GM12878 (cell line): ENCODE measurements around the gene MBD3. TPM values are rescaled to one million over a fixed set of nuclear protein-coding genes. Genes with fewer than 3 reads are reported as not detected.

Experiments
- ATAC-seq: fragments of 200-7000 bp; cut with Tn5 transposase; 3 replicates; pipeline ENCODE4 v1.9.1; 2020; ENCODE audit warnings: mild to moderate bottlenecking, moderate library complexity
- BruUV-seq: library from RNA; stranded (reverse); fragments of 400-500 nt; replicated peaks from 2 replicates; lab custom pipeline; 2021; lab: Mats Ljungman, UMichigan
- CTCF ChIA-PET: fragments of 300-600 bp; sonication (Branson Sonifier 250); formaldehyde crosslinking; extraction: SDS; loops from one replicate; lab custom pipeline; 2021; ENCODE audit warnings: inconsistent platforms; lab: Yijun Ruan, JAX
- POLR2A ChIA-PET: fragments of 350-600 bp; formaldehyde crosslinking; extraction: SDS; loops from one replicate; lab custom pipeline; 2021; ENCODE audit warnings: inconsistent platforms; lab: Charles Lee
- RAD21 ChIA-PET: fragments of 300-600 bp; sonication (Branson Sonifier 250); formaldehyde crosslinking; loops from one replicate; lab custom pipeline; 2023; ENCODE audit warnings: antibody characterized with exemption; ENCODE audit not compliant: unreplicated experiment; lab: Charles Lee
- SMC1A ChIA-PET: fragments of 300-600 bp; sonication (Branson Sonifier 250); formaldehyde crosslinking; loops from one replicate; lab custom pipeline; 2023; ENCODE audit not compliant: unreplicated experiment, uncharacterized antibody; lab: Charles Lee
- DNase-seq: peaks from one replicate; pipeline ENCODE4 v3.0.0-alpha.2; 2011; ENCODE audit warnings: low read depth, low spot score
- FAIRE-seq: peaks from 3 replicates; lab custom pipeline; 2011; peaks lifted over from hg19 to GRCh38; lab: Jason Lieb, UNC
- H2AFZ ChIP-seq: 2 replicates; pipeline ENCODE4 v1.6.0; 2011; ENCODE audit warnings: low read depth, low read length, control low read depth; ENCODE audit not compliant: control insufficient read depth
- H3K27ac ChIP-seq: 2 replicates; pipeline ENCODE4 v1.5.1; 2011; ENCODE audit warnings: control low read depth; ENCODE audit not compliant: control insufficient read depth, insufficient read depth
- H3K27me3 ChIP-seq, 2 experiments: replicated peaks in 1 of 2; 2 replicates each; pipeline versions ENCODE4 v1.6.0 to v1.6.1; 2011; ENCODE audit warnings: low read length in 1 of 2; ENCODE audit not compliant: control insufficient read depth in 2 of 2, insufficient read depth in 2 of 2
- H3K36me3 ChIP-seq, 2 experiments: 2 replicates each; pipeline ENCODE4 v1.5.1; 2011; ENCODE audit warnings: low read length in 1 of 2; ENCODE audit not compliant: control insufficient read depth in 2 of 2, insufficient read depth in 2 of 2
- H3K4me1 ChIP-seq: 2 replicates; pipeline ENCODE4 v1.6.1; 2011; ENCODE audit warnings: mild to moderate bottlenecking, low read length, moderate library complexity, mixed read lengths; ENCODE audit not compliant: control insufficient read depth, insufficient read depth
- H3K4me2 ChIP-seq: 2 replicates; pipeline ENCODE4 v1.6.0; 2011; ENCODE audit warnings: control low read depth; ENCODE audit not compliant: control insufficient read depth, insufficient read depth
- H3K4me3 ChIP-seq: fragments of 200-600 bp; sonication (generic); 2 replicates; pipeline ENCODE4 v1.5.1; 2016
- H3K79me2 ChIP-seq: 2 replicates; pipeline ENCODE4 v1.6.0; 2011; ENCODE audit warnings: low read length; ENCODE audit not compliant: control insufficient read depth, insufficient read depth
- H3K9ac ChIP-seq: 2 replicates; pipeline ENCODE4 v1.8.0; 2011; ENCODE audit warnings: low read length, control low read depth, mixed read lengths; ENCODE audit not compliant: control insufficient read depth, insufficient read depth
- H3K9me3 ChIP-seq: replicated peaks from 3 replicates; pipeline ENCODE4 v1.5.1; 2011; ENCODE audit warnings: mild to moderate bottlenecking, low read length; ENCODE audit not compliant: control insufficient read depth, insufficient read depth
- H4K20me1 ChIP-seq: 2 replicates; pipeline ENCODE4 v1.6.0; 2011; ENCODE audit not compliant: control insufficient read depth, insufficient read depth
- EGR1 ChIP-seq, 2 experiments: IDR thresholded peaks; 1 replicate in 1 of 2; 2 replicates in 1 of 2; pipeline ENCODE4 v1.6.1; 2011 to 2012; ENCODE audit warnings: low read depth in 2 of 2, low read length in 2 of 2, borderline replicate concordance in 1 of 2, mild to moderate bottlenecking in 1 of 2, moderate library complexity in 1 of 2
- POLR2A ChIP-seq: IDR thresholded peaks from 2 replicates; pipeline ENCODE4 v1.6.1; 2011; ENCODE audit warnings: low read depth, mild to moderate bottlenecking, low read length
- WGBS: methylation state at CpG from one replicate; pipeline ENCODE4 v1.1.6; 2016; ENCODE audit warnings: low lambda C conversion rate; ENCODE audit not compliant: insufficient replicate concordance, insufficient coverage; ENCODE audit errors: missing lambda C conversion rate; 5-methylcytosine and 5-hydroxymethylcytosine counted together
- in situ Hi-C: fragments of 300-500 bp; cut with MboI; formaldehyde crosslinking; loops from 9 replicates; pipeline ENCODE4 v1.14.3; 2018; ENCODE audit warnings: mixed read lengths
- intact Hi-C: fragments of 100-400 bp; cut with micrococcal nuclease; formaldehyde crosslinking; loops from one replicate; pipeline ENCODE4 v1.14.2; 2022; ENCODE audit not compliant: unreplicated experiment
- polyA plus RNA-seq, 11 experiments: library from polyadenylated mRNA; depleted of rRNA in 4 of 11; unstranded in 6 of 11; stranded (reverse) in 5 of 11; fragments of >200 nt; fragmentation: Nextera tagmentation in 4 of 11; fragmentation: Illumina TruSeq in 1 of 11; extraction: Ambion mirVana in 4 of 11; extraction: Trizol in 1 of 11; gene quantifications; 1 replicate in 1 of 11; 2 replicates in 10 of 11; pipeline versions ENCODE4 v1.2.1 to v1.2.3, GENCODE V29; 2011 to 2016; ENCODE audit warnings: inconsistent platforms in 2 of 11, missing spikeins in 2 of 11, low read depth in 1 of 11
- total RNA-seq, 4 experiments: library from RNA; depleted of rRNA in 3 of 4; stranded (reverse); fragments of >200 nt in 3 of 4; fragmentation: Illumina TruSeq in 1 of 4; extraction: Trizol in 1 of 4; gene quantifications; 2 replicates each; pipeline versions ENCODE4 v1.2.1 to v1.2.3, GENCODE V29; 2013 to 2021
- TF ChIP-seq, protein P1 (sequence below): fragments of 450-650 bp; IDR thresholded peaks from 2 replicates; pipeline ENCODE4 v1.6.1; 2017; ENCODE audit warnings: mild to moderate bottlenecking, moderate library complexity

The MBD3 gene
- total and polyA plus RNA-seq, 10 of the 15 experiments (the other 5 are each of a cell fraction or from before 2014, with no cell fraction given), result 0.13 to 107 (median 21.9) TPM

DNA sequence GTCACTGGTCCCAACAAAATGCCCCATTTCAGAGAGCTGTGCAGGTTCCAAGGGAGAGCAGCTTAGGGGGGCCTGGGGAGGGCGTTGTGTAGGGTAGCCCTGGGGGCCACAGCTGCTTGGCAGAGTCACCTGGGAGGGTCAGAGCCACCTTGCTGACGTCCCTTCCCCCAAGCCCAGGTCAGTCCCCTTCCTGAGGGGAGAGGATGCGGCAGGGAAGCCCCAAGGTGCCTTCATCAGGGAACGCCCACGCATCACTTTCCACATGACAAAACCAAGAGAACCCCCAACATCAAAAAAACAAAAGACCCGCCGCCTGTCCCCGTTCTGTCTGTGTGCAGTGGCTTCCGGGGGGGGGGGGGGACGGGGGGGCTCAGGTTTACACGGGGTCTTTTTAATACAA, 17.9 kb upstream of the MBD3 start:
- no TSS peak for BruUV-seq
- no peak overlapping the region for H3K4me2 ChIP-seq
- no peak overlapping the region for H3K4me3 ChIP-seq
- no peak overlapping the region for H3K9ac ChIP-seq
- H3K9me3 ChIP-seq, result no peaks in the 10 kb centered on the region
- no peaks in the 10 kb centered on the region for H3K79me2 ChIP-seq
- ChIA-PET RAD21 (no interaction called here), CTCF (no interaction called here), SMC1A (no interaction called here), POLR2A (no interaction called here)
- FAIRE-seq, result no peak
- no peak for DNase-seq
- no peak for ATAC-seq
- no peak overlapping the region for H3K27ac ChIP-seq
- in situ Hi-C loops, result no loop called here
- no peaks in the 10 kb centered on the region for H3K27me3 ChIP-seq
- peaks cover 5% of the 10 kb centered on the region for H3K4me1 ChIP-seq
- no peak overlapping the region for H2AFZ ChIP-seq
- TF ChIP-seq, protein P1, sequence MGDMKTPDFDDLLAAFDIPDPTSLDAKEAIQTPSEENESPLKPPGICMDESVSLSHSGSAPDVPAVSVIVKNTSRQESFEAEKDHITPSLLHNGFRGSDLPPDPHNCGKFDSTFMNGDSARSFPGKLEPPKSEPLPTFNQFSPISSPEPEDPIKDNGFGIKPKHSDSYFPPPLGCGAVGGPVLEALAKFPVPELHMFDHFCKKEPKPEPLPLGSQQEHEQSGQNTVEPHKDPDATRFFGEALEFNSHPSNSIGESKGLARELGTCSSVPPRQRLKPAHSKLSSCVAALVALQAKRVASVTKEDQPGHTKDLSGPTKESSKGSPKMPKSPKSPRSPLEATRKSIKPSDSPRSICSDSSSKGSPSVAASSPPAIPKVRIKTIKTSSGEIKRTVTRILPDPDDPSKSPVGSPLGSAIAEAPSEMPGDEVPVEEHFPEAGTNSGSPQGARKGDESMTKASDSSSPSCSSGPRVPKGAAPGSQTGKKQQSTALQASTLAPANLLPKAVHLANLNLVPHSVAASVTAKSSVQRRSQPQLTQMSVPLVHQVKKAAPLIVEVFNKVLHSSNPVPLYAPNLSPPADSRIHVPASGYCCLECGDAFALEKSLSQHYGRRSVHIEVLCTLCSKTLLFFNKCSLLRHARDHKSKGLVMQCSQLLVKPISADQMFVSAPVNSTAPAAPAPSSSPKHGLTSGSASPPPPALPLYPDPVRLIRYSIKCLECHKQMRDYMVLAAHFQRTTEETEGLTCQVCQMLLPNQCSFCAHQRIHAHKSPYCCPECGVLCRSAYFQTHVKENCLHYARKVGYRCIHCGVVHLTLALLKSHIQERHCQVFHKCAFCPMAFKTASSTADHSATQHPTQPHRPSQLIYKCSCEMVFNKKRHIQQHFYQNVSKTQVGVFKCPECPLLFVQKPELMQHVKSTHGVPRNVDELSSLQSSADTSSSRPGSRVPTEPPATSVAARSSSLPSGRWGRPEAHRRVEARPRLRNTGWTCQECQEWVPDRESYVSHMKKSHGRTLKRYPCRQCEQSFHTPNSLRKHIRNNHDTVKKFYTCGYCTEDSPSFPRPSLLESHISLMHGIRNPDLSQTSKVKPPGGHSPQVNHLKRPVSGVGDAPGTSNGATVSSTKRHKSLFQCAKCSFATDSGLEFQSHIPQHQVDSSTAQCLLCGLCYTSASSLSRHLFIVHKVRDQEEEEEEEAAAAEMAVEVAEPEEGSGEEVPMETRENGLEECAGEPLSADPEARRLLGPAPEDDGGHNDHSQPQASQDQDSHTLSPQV, result no peak
- peak; percentile 9; the same call in 1 of the 2 replicates for TF ChIP-seq POLR2A
- 0 out of 3 replicates have a peak, but pooled peaks of 1 of the 2 experiments have one; percentile 7 for TF ChIP-seq EGR1 (IDR thresholded peaks at IDR 0.05; ENCODE audit: borderline replicate concordance in 1 of 2, low read depth in 2 of 2, low read length in 2 of 2)
- 49% methylated on average over 8 of the region's 11 CpGs for WGBS
- no peaks in the 10 kb centered on the region for H4K20me1 ChIP-seq
- intact Hi-C loops, result no loop called here
- H3K36me3 ChIP-seq, result peaks cover 10 to 40% of the 10 kb centered on the region in 2 experiments
